H9 (cell line): ENCODE data around the gene LSMEM2. TPM values are rescaled to one million over a fixed set of nuclear protein-coding genes. Genes with fewer than 3 reads are reported as not detected.

Source experiments
- DNase-seq: peaks from one replicate; pipeline ENCODE4 v3.0.0-alpha.2; 2017
- H2AFZ ChIP-seq: one replicate; pipeline ENCODE4 v1.6.1; 2013; ENCODE audit warnings: mild to moderate bottlenecking, low read length, control low read depth, moderate library complexity
- H2AK5ac ChIP-seq: 2 replicates; pipeline ENCODE4 v1.6.1; 2013; ENCODE audit warnings: low read length, control low read depth, mixed read lengths; ENCODE audit not compliant: insufficient read length
- H2BK120ac ChIP-seq: one replicate; pipeline ENCODE4 v1.6.1; 2013; ENCODE audit warnings: low read depth, mild to moderate bottlenecking, low read length, control low read depth, inconsistent platforms; ENCODE audit not compliant: poor library complexity, severe bottlenecking
- H2BK12ac ChIP-seq: 2 replicates; pipeline ENCODE4 v1.6.1; 2013; ENCODE audit warnings: low read length, control low read depth, mixed read lengths, low read depth; ENCODE audit not compliant: insufficient read length
- H2BK15ac ChIP-seq: 2 replicates; pipeline ENCODE4 v1.6.1; 2013; ENCODE audit warnings: low read depth, low read length, control low read depth
- H2BK20ac ChIP-seq: one replicate; pipeline ENCODE4 v1.6.1; 2013; ENCODE audit warnings: low read depth, mild to moderate bottlenecking, low read length, control low read depth, inconsistent platforms; ENCODE audit not compliant: poor library complexity, severe bottlenecking
- H2BK5ac ChIP-seq: 2 replicates; pipeline ENCODE4 v1.6.1; 2013; ENCODE audit warnings: low read length, control low read depth, mixed read lengths; ENCODE audit not compliant: insufficient read length
- H3K14ac ChIP-seq: 2 replicates; pipeline ENCODE4 v1.6.1; 2013; ENCODE audit warnings: low read length, control low read depth; ENCODE audit not compliant: insufficient read depth
- H3K18ac ChIP-seq: 2 replicates; pipeline ENCODE4 v1.6.1; 2013; ENCODE audit warnings: low read depth, mild to moderate bottlenecking, mixed read lengths, low read length, control low read depth; ENCODE audit not compliant: insufficient read length
- H3K23ac ChIP-seq: 2 replicates; pipeline ENCODE4 v1.6.1; 2013; ENCODE audit warnings: low read length, control low read depth, mixed read lengths, low read depth; ENCODE audit not compliant: insufficient read length
- H3K23me2 ChIP-seq: 2 replicates; pipeline ENCODE4 v1.6.1; 2013; ENCODE audit warnings: low read depth, mild to moderate bottlenecking, mixed read lengths, low read length, control low read depth; ENCODE audit not compliant: insufficient read length, poor library complexity, severe bottlenecking
- H3K27ac ChIP-seq: 2 replicates; pipeline ENCODE4 v1.5.1; 2013; ENCODE audit warnings: low read length, control low read depth, mixed read lengths, low read depth; ENCODE audit not compliant: insufficient read length
- H3K27me3 ChIP-seq: 2 replicates; pipeline ENCODE4 v1.6.1; 2013; ENCODE audit warnings: low read length, control low read depth, inconsistent platforms; ENCODE audit not compliant: insufficient read depth
- H3K4ac ChIP-seq: 2 replicates; pipeline ENCODE4 v1.6.1; 2013; ENCODE audit warnings: low read depth, mild to moderate bottlenecking, control low read depth, inconsistent platforms, low read length, moderate library complexity
- H3K4me1 ChIP-seq: 2 replicates; pipeline ENCODE4 v1.6.1; 2013; ENCODE audit warnings: low read length, control low read depth, inconsistent platforms; ENCODE audit not compliant: insufficient read depth
- H3K4me2 ChIP-seq: 2 replicates; pipeline ENCODE4 v1.6.1; 2013; ENCODE audit warnings: low read length, control low read depth, mixed read lengths; ENCODE audit not compliant: insufficient read length, insufficient read depth
- H3K56ac ChIP-seq: 2 replicates; pipeline ENCODE4 v1.6.1; 2013; ENCODE audit warnings: low read depth, mild to moderate bottlenecking, mixed read lengths, low read length, control low read depth; ENCODE audit not compliant: insufficient read length
- H3K79me1 ChIP-seq: 2 replicates; pipeline ENCODE4 v1.6.1; 2013; ENCODE audit warnings: low read depth, mild to moderate bottlenecking, moderate library complexity, low read length, control low read depth, inconsistent platforms; ENCODE audit not compliant: insufficient read depth, poor library complexity, severe bottlenecking
- H3K79me2 ChIP-seq: 2 replicates; pipeline ENCODE4 v1.6.1; 2013; ENCODE audit warnings: low read length, control low read depth, inconsistent platforms; ENCODE audit not compliant: insufficient read depth
- H3K9ac ChIP-seq: 2 replicates; pipeline ENCODE4 v1.6.1; 2013; ENCODE audit warnings: low read length, control low read depth, mixed read lengths; ENCODE audit not compliant: insufficient read length; ENCODE audit errors: extremely low read depth
- H3K9me3 ChIP-seq: one replicate; pipeline ENCODE4 v1.6.1; 2013; ENCODE audit warnings: low read depth, low read length, inconsistent platforms; ENCODE audit not compliant: control insufficient read depth
- H3T11ph ChIP-seq: one replicate; pipeline ENCODE4 v1.6.1; 2013; ENCODE audit warnings: mild to moderate bottlenecking, low read length, control low read depth, inconsistent platforms
- H4K20me1 ChIP-seq: one replicate; pipeline ENCODE4 v1.6.1; 2013; ENCODE audit not compliant: control insufficient read depth, insufficient read length, insufficient read depth
- H4K5ac ChIP-seq: 2 replicates; pipeline ENCODE4 v1.6.1; 2013; ENCODE audit warnings: low read depth, mild to moderate bottlenecking, mixed read lengths, low read length, control low read depth; ENCODE audit not compliant: insufficient read length
- H4K8ac ChIP-seq: replicated peaks from 2 replicates; pipeline ENCODE4 v1.6.1; 2013; ENCODE audit warnings: low read length, control low read depth, mixed read lengths, low read depth; ENCODE audit not compliant: insufficient read length
- H4K91ac ChIP-seq: 2 replicates; pipeline ENCODE4 v1.6.1; 2013; ENCODE audit warnings: low read depth, mild to moderate bottlenecking, moderate library complexity, mixed read lengths, low read length, control low read depth; ENCODE audit not compliant: insufficient read length
- H3K27ac Mint-ChIP-seq, 3 experiments: 2 replicates in 2 of 3; 3 replicates in 1 of 3; pipeline ENCODE4 v1.8.0; 2020 to 2021; ENCODE audit warnings: mixed read lengths in 3 of 3, mild to moderate bottlenecking in 1 of 3, moderate library complexity in 1 of 3
- H3K27me3 Mint-ChIP-seq: 2 replicates; pipeline ENCODE4 v1.8.0; 2021; ENCODE audit warnings: low read depth, mild to moderate bottlenecking, moderate library complexity, mixed read lengths
- H3K36me3 Mint-ChIP-seq, 3 experiments: 2 replicates in 2 of 3; 3 replicates in 1 of 3; pipeline ENCODE4 v1.8.0; 2020 to 2021; ENCODE audit warnings: low read depth in 3 of 3, mixed read lengths in 3 of 3; ENCODE audit not compliant: insufficient read depth in 1 of 3
- H3K4me1 Mint-ChIP-seq, 2 experiments: 2 replicates each; pipeline ENCODE4 v1.8.0; 2020; ENCODE audit warnings: mixed read lengths in 2 of 2
- H3K4me3 Mint-ChIP-seq, 2 experiments: 2 replicates in 1 of 2; 3 replicates in 1 of 2; pipeline ENCODE4 v1.8.0; 2020 to 2021; ENCODE audit warnings: mild to moderate bottlenecking in 2 of 2, mixed read lengths in 2 of 2, moderate library complexity in 1 of 2
- H3K9me3 Mint-ChIP-seq, 2 experiments: 2 replicates in 1 of 2; 3 replicates in 1 of 2; pipeline ENCODE4 v1.8.0; 2020; ENCODE audit warnings: mild to moderate bottlenecking in 2 of 2, mixed read lengths in 2 of 2, moderate library complexity in 1 of 2
- WGBS: extraction: QIAGEN DNeasy Blood & Tissue Kit; methylation state at CpG from one replicate; pipeline ENCODE4 v1.1.7; 2013; ENCODE audit warnings: missing lambda C conversion rate, low lambda C conversion rate, mixed read lengths; ENCODE audit not compliant: insufficient read length; ENCODE audit errors: extremely low coverage; 5-methylcytosine and 5-hydroxymethylcytosine counted together
- total RNA-seq: library from RNA; stranded (reverse); gene quantifications from 2 replicates; pipeline ENCODE4 v1.2.1, GENCODE V29; 2021
- TF ChIP-seq, protein P1 (sequence below): fragments of 200-600 bp; sonication (generic); conservative IDR thresholded peaks from 3 replicates; pipeline ENCODE4 v1.8.0; 2021; ENCODE audit warnings: antibody characterized with exemption, mild to moderate bottlenecking

The LSMEM2 gene
- total RNA-seq, 1 experiment from 2014 or later: 0.50 TPM

DNA sequence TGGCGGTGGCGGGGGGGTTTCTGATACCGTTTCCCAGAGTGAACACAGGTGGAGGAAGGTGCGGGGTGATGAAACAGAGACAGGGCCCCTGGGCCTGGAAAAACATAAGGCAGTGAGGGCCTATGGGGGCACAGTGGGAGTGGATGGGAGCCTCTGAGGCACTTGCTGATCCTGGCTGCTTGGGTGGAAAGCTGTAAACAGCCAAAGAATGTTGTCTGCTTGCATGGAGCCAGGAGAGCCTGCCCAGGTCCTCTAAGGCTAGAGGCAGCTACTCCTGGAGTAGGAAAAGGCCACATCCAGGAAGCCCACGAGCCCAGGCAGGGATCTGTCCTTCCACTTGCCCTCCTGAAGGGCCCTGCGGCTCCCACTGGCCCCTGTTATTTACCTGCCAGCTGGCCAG is 12.9 kb upstream of the LSMEM2 start:
- Histone ChIP-seq H4K20me1 (no peaks in the 10 kb centered on the region), H3K9ac (no peak overlapping the region), H3K27ac (no peak overlapping the region), H2BK5ac (no peak overlapping the region), H4K91ac (peak overlapping the region; percentile 36), H3K9me3 (no peaks in the 10 kb centered on the region), H3K23me2 (no peaks in the 10 kb centered on the region), H3K4ac (no peak overlapping the region), H3K4me2 (no peak overlapping the region), H2BK12ac (no peak overlapping the region), H3K14ac (no peak overlapping the region), H2AK5ac (no peak overlapping the region), H2BK120ac (no peak overlapping the region), H3T11ph (no peak overlapping the region), H2BK20ac (no peak overlapping the region), H3K56ac (no peak overlapping the region), H2AFZ (no peak overlapping the region), H4K5ac (no peak overlapping the region), H3K23ac (no peak overlapping the region), H3K79me2 (no peaks in the 10 kb centered on the region), H3K27me3 (no peaks in the 10 kb centered on the region), H3K79me1 (no peaks in the 10 kb centered on the region), H3K4me1 (peaks cover 5% of the 10 kb centered on the region; the same call in 1 of the 2 replicates), H2BK15ac (no peak overlapping the region), H4K8ac (no peak overlapping the region), H3K18ac (no peak overlapping the region)
- Mint-ChIP-seq H3K27me3 (peaks cover 5% of the 10 kb centered on the region; the same call in 1 of the 2 replicates), H3K4me1 (peaks cover 46 to 66% of the 10 kb centered on the region in 2 experiments), H3K9me3 (no peaks in the 10 kb centered on the region), H3K27ac (peak overlapping the region in 2 of 3 experiments; percentile 77 to 87; a peak in 3 of 7 replicates), H3K4me3 (peak overlapping the region in 1 of 2 experiments; percentile 31; a peak in 1 of 5 replicates), H3K36me3 (no peaks in the 10 kb centered on the region)
- no CpG with 5 or more reads among the region's 6 CpGs for WGBS
- TF ChIP-seq, protein P1, sequence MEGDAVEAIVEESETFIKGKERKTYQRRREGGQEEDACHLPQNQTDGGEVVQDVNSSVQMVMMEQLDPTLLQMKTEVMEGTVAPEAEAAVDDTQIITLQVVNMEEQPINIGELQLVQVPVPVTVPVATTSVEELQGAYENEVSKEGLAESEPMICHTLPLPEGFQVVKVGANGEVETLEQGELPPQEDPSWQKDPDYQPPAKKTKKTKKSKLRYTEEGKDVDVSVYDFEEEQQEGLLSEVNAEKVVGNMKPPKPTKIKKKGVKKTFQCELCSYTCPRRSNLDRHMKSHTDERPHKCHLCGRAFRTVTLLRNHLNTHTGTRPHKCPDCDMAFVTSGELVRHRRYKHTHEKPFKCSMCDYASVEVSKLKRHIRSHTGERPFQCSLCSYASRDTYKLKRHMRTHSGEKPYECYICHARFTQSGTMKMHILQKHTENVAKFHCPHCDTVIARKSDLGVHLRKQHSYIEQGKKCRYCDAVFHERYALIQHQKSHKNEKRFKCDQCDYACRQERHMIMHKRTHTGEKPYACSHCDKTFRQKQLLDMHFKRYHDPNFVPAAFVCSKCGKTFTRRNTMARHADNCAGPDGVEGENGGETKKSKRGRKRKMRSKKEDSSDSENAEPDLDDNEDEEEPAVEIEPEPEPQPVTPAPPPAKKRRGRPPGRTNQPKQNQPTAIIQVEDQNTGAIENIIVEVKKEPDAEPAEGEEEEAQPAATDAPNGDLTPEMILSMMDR: no peak
- DNase-seq: no peak
